T-cell (primary cell): ENCODE data around the gene TGFBR2. TPM values are rescaled to one million over a fixed set of nuclear protein-coding genes. Genes with fewer than 3 reads are reported as not detected.

Source experiments
- ATAC-seq, 4 experiments: fragments of 200-7000 bp in 3 of 4; fragments of 150-1000 bp in 1 of 4; cut with Tn5 transposase; replicated peaks in 1 of 4; 1 replicate in 3 of 4; 2 replicates in 1 of 4; pipeline ENCODE4 v1.10.0; 2021; ENCODE audit warnings: moderate library complexity in 3 of 4, mild to moderate bottlenecking in 2 of 4, moderate number of reproducible peaks in 1 of 4
- CTCF ChIA-PET, 2 donors: fragments of 300-600 bp; sonication (Branson Sonifier 250); formaldehyde crosslinking; loops; one replicate each; lab custom pipeline; 2022; ENCODE audit warnings: antibody characterized with exemption in 2 of 2; lab: Charles Lee
- POLR2A ChIA-PET, 2 donors: fragments of 300-600 bp; sonication (Branson Sonifier 250); formaldehyde crosslinking; loops; one replicate each; lab custom pipeline; 2022; ENCODE audit warnings: antibody characterized with exemption in 2 of 2; lab: Charles Lee
- DNase-seq, 35 experiments: peaks; one replicate each; pipeline versions ENCODE4 v3.0.0 to v3.0.0-alpha.2; 2013 to 2023
- H3K27ac ChIP-seq: one replicate; pipeline ENCODE4 v1.5.1; 2013; ENCODE audit warnings: low read length
- H3K27me3 ChIP-seq, 2 experiments: replicated peaks in 1 of 2; 1 replicate in 1 of 2; 2 replicates in 1 of 2; pipeline versions ENCODE4 v1.6.1 to v1.7.0; 2013; ENCODE audit warnings: low read length in 1 of 2, mixed read lengths in 1 of 2; ENCODE audit not compliant: control insufficient read depth in 2 of 2, insufficient read depth in 2 of 2; ENCODE audit errors: extremely low read depth in 1 of 2
- H3K36me3 ChIP-seq, 2 donors: 1 replicate in 1 of 2; 2 replicates in 1 of 2; pipeline versions ENCODE4 v1.6.1 to v1.7.0; 2013; ENCODE audit warnings: low read length in 1 of 2; ENCODE audit not compliant: control insufficient read depth in 2 of 2, insufficient read depth in 1 of 2; ENCODE audit errors: extremely low read depth in 1 of 2
- H3K4me1 ChIP-seq, 2 experiments: 1 replicate in 1 of 2; 2 replicates in 1 of 2; pipeline versions ENCODE4 v1.6.1 to v1.7.0; 2013; ENCODE audit warnings: low read length in 2 of 2, mixed read lengths in 1 of 2; ENCODE audit not compliant: insufficient read depth in 2 of 2, control insufficient read depth in 1 of 2; ENCODE audit errors: extremely low read depth in 1 of 2
- H3K4me3 ChIP-seq, 2 donors: 1 replicate in 1 of 2; 2 replicates in 1 of 2; pipeline versions ENCODE4 v1.5.1 to v1.7.0; 2013; ENCODE audit warnings: mild to moderate bottlenecking in 2 of 2, low read length in 1 of 2, moderate library complexity in 1 of 2; ENCODE audit not compliant: control insufficient read depth in 1 of 2; ENCODE audit errors: extremely low read depth in 1 of 2
- H3K9me3 ChIP-seq: 2 replicates; pipeline ENCODE4 v1.7.0; 2013
- H3K27ac Mint-ChIP-seq, 2 donors: one replicate each; pipeline ENCODE4 v1.8.0; 2020 to 2021; ENCODE audit warnings: mild to moderate bottlenecking in 2 of 2, mixed read lengths in 2 of 2
- H3K27me3 Mint-ChIP-seq, 2 donors: one replicate each; pipeline ENCODE4 v1.8.0; 2021 to 2022; ENCODE audit warnings: mixed read lengths in 2 of 2
- H3K36me3 Mint-ChIP-seq: one replicate; pipeline ENCODE4 v1.8.0; 2021; ENCODE audit warnings: mixed read lengths
- H3K4me1 Mint-ChIP-seq, 3 donors: one replicate each; pipeline ENCODE4 v1.8.0; 2020 to 2022; ENCODE audit warnings: mixed read lengths in 3 of 3, mild to moderate bottlenecking in 1 of 3
- H3K4me3 Mint-ChIP-seq, 3 donors: one replicate each; pipeline ENCODE4 v1.8.0; 2020 to 2022; ENCODE audit warnings: mild to moderate bottlenecking in 3 of 3, mixed read lengths in 3 of 3, moderate library complexity in 3 of 3
- H3K9me3 Mint-ChIP-seq, 3 donors: one replicate each; pipeline ENCODE4 v1.8.0; 2020 to 2022; ENCODE audit warnings: mixed read lengths in 3 of 3
- WGBS: methylation state at CpG from one replicate; pipeline ENCODE4 v1.1.5; 2013; ENCODE audit warnings: missing lambda C conversion rate; ENCODE audit not compliant: insufficient coverage; 5-methylcytosine and 5-hydroxymethylcytosine counted together
- total RNA-seq, 35 experiments: library from RNA in 6 of 35; stranded (reverse) in 6 of 35; fragments of 120-200 nt in 1 of 35; gene quantifications; one replicate each; pipeline versions ENCODE4 v1.2.1 to v1.2.4 and lab custom pipeline; 2013 to 2026

The TGFBR2 gene
- total RNA-seq, 5 donors from 2014 or later (not counting 1 experiment from before 2014, with no cell fraction given) = 114 to 145 (median 127) TPM

DNA sequence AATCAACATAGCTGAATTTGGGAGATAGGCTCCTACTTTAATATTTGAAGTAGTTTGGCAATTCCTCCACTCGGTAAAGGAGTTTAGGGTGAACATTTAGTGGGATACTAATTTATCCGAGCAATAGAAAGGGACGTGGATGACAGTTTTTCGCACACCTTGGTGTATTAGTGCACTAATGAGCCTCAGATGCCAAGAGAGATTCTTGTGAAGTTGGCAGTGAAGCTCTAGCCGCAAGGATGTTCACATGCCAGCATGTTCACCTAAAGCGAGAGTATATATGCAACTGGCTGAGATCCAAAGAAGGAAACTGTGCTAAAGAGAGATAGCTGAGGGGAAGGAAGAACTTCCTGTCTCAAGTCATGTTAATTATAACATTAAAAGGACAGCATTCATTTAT lies 58.5 kb downstream of the TGFBR2 start:
- peak overlapping the region; percentile 62 for H3K27ac ChIP-seq

GRCh38 chr3:30665539-30665938 lies 59.1 kb downstream of the TGFBR2 start:
- Histone ChIP-seq H3K27me3 (no peaks in the 10 kb centered on the region), H3K36me3 (peaks cover 3 to 45% of the 10 kb centered on the region in 2 donors), H3K4me1 (peaks cover 57 to 87% of the 10 kb centered on the region in 2 experiments), H3K9me3 (no peaks in the 10 kb centered on the region), H3K27ac (peak overlapping the region; percentile 62), H3K4me3 (no peak overlapping the region)
- Mint-ChIP-seq H3K4me3 (peak overlapping the region; percentile 13 to 60 (median 31)), H3K9me3 (no peaks in the 10 kb centered on the region), H3K4me1 (peaks cover 97 to 100% (median 99%) of the 10 kb centered on the region in 3 donors), H3K27me3 (no peaks in the 10 kb centered on the region), H3K36me3 (peaks cover 50% of the 10 kb centered on the region), H3K27ac (peak overlapping the region; percentile 93 to 95)
- DNase-seq (no peak), ATAC-seq (no peak)
- ChIA-PET CTCF (interaction anchor here in 1 of 2 donors (1.3 kb wide), 1 partner anchor 36 kb away, joined by 4 read pairs; no protein-coding TSS in a partner anchor), POLR2A (interaction anchor here in 1 of 2 donors (0.9 to 1.0 kb wide), 3 partner anchors 10 to 58 kb away, joined by 3 to 5 read pairs (median 3); no protein-coding TSS in a partner anchor)
- no CpG with 5 or more reads among the region's 2 CpGs for WGBS

More for the DNA sequence above, 58.5 kb downstream of the TGFBR2 start:
- CTCF ChIA-PET = interaction anchor here in 1 of 2 donors (0.8 to 1.8 kb wide), 3 partner anchors 10 to 36 kb away, joined by 4 to 6 read pairs (median 4); no protein-coding TSS in a partner anchor
- H3K27me3 Mint-ChIP-seq = no peaks in the 10 kb centered on the region
- peaks cover 3 to 45% of the 10 kb centered on the region in 2 donors for H3K36me3 ChIP-seq
- no peak overlapping the region for H3K4me3 ChIP-seq
- DNase-seq (peak in 23 of 35 experiments; percentile 14 to 78 (median 36)), ATAC-seq (peak; percentile 67 to 77 (median 74))
- H3K4me1 ChIP-seq = peaks cover 62 to 89% of the 10 kb centered on the region in 2 experiments
- no peaks in the 10 kb centered on the region for H3K9me3 Mint-ChIP-seq
- POLR2A ChIA-PET = interaction anchor here (0.6 to 1.1 kb wide), 5 partner anchors 9 to 57 kb away, joined by 3 to 5 read pairs (median 3); no protein-coding TSS in a partner anchor
- peak overlapping the region; percentile 34 to 60 (median 35) for H3K4me3 Mint-ChIP-seq
- H3K9me3 ChIP-seq = no peaks in the 10 kb centered on the region
- H3K4me1 Mint-ChIP-seq = peaks cover 96 to 98% (median 98%) of the 10 kb centered on the region in 3 donors
- WGBS = 11% methylated on average over 5 of the region's 6 CpGs
- H3K36me3 Mint-ChIP-seq = peaks cover 46% of the 10 kb centered on the region
- no peaks in the 10 kb centered on the region for H3K27me3 ChIP-seq
- H3K27ac Mint-ChIP-seq = peak overlapping the region; percentile 93 to 95

DNA sequence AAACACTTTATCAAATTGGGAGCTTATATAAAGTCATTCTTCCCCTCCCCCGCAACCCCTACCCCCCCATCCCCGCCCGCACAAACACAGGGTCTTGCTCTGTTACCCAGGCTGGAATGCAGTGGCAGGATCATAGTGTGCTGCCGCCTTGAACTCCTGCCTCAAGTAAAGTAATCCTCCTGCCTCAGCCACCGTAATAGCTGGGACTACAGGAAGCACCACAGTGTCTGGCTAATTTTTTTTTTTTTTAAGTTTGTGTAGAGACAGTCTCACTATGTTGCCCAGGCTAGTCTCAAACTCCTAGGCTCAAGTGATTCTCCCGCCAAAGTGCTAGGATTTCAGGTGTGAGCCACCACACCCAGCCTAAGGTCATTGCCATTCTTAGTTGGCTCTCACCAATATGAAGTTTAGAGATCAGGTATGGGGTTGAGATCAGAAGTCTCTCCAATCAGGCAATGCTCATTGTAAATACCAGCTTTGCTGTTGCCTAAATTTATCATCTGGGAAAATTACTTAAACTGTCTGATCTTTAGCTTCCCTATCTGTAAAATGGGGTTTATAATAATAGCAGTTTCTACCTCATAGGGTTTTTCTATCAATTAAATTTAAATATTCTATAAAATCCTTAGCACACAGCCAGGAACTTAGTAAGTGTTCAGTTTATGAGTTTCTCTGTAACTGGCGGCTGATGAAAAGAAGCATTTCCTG lies 60.3 kb downstream of the TGFBR2 start:
- no peaks in the 10 kb centered on the region for H3K9me3 Mint-ChIP-seq
- DNase-seq (peak in 1 of 35 experiments; percentile 41), ATAC-seq (peak in 1 of 4 experiments; percentile 7)
- no CpG with 5 or more reads among the region's 7 CpGs for WGBS
- peaks cover 97 to 100% (median 99%) of the 10 kb centered on the region in 3 donors for H3K4me1 Mint-ChIP-seq
- Histone ChIP-seq H3K4me1 (peaks cover 57 to 83% of the 10 kb centered on the region in 2 experiments), H3K9me3 (no peaks in the 10 kb centered on the region), H3K27ac (peak overlapping the region; percentile 73), H3K27me3 (no peaks in the 10 kb centered on the region), H3K4me3 (no peak overlapping the region), H3K36me3 (peaks cover 2 to 45% of the 10 kb centered on the region in 2 donors)
- H3K36me3 Mint-ChIP-seq = peaks cover 50% of the 10 kb centered on the region
- ChIA-PET CTCF (interaction anchor here (0.8 to 1.7 kb wide), 5 partner anchors 9 to 59 kb away, joined by 3 to 6 read pairs (median 4); no protein-coding TSS in a partner anchor), POLR2A (interaction anchor here (0.6 to 1.0 kb wide), 6 partner anchors 14 to 124 kb away, joined by 3 to 6 read pairs (median 3); no protein-coding TSS in a partner anchor)
- H3K4me3 Mint-ChIP-seq = peak overlapping the region; percentile 10 to 57 (median 14)
- no peaks in the 10 kb centered on the region for H3K27me3 Mint-ChIP-seq
- H3K27ac Mint-ChIP-seq = peak overlapping the region; percentile 86 to 95

- H3K36me3 ChIP-seq = peaks cover 2 to 51% of the 10 kb centered on the region in 2 donors
- H3K27me3 ChIP-seq = no peaks in the 10 kb centered on the region
- WGBS = no CpG with 5 or more reads among the region's 1 CpG
- Mint-ChIP-seq H3K4me3 (peak overlapping the region in 2 of 3 donors; percentile 1 to 57), H3K9me3 (no peaks in the 10 kb centered on the region), H3K27me3 (no peaks in the 10 kb centered on the region), H3K27ac (peak overlapping the region; percentile 86 to 95), H3K4me1 (peaks cover 97 to 100% (median 99%) of the 10 kb centered on the region in 3 donors), H3K36me3 (peaks cover 51% of the 10 kb centered on the region)
- DNase-seq (peak in 15 of 35 experiments; percentile 30 to 68 (median 42)), ATAC-seq (peak; percentile 31 to 58 (median 47))
- no peak overlapping the region for H3K4me3 ChIP-seq
- POLR2A ChIA-PET = interaction anchor here in 1 of 2 donors (1.0 kb wide), 1 partner anchor 60 kb away, joined by 3 read pairs; no protein-coding TSS in a partner anchor
- H3K4me1 ChIP-seq = peaks cover 63 to 78% of the 10 kb centered on the region in 2 experiments
- CTCF ChIA-PET = interaction anchor here (0.6 to 1.7 kb wide), 6 partner anchors 9 to 67 kb away, joined by 3 to 6 read pairs (median 4); no protein-coding TSS in a partner anchor
- no peaks in the 10 kb centered on the region for H3K9me3 ChIP-seq
- peak overlapping the region; percentile 73 for H3K27ac ChIP-seq
Measured at GRCh38 chr3:30667280-30667651, 60.9 kb downstream of the TGFBR2 start.

- H3K36me3 ChIP-seq = peaks cover 2 to 52% of the 10 kb centered on the region in 2 donors
- no peaks in the 10 kb centered on the region for H3K27me3 ChIP-seq
- peak overlapping the region; percentile 78 to 95 for H3K27ac Mint-ChIP-seq
- no peaks in the 10 kb centered on the region for H3K9me3 ChIP-seq
- POLR2A ChIA-PET = interaction anchor here in 1 of 2 donors (0.5 kb wide), 1 partner anchor 67 kb away, joined by 15 read pairs; no protein-coding TSS in a partner anchor
- H3K9me3 Mint-ChIP-seq = no peaks in the 10 kb centered on the region
- H3K27me3 Mint-ChIP-seq = no peaks in the 10 kb centered on the region
- CTCF ChIA-PET = interaction anchor here (0.5 to 0.9 kb wide), 3 partner anchors 12 to 919 kb away, joined by 3 read pairs; no protein-coding TSS in a partner anchor
- peaks cover 97 to 100% (median 99%) of the 10 kb centered on the region in 3 donors for H3K4me1 Mint-ChIP-seq
- peak overlapping the region; percentile 73 for H3K27ac ChIP-seq
- peaks cover 57% of the 10 kb centered on the region for H3K36me3 Mint-ChIP-seq
- no peak for DNase-seq
- ATAC-seq = no peak
- 100% methylated on average over 1 of the region's 5 CpGs for WGBS
- no peak overlapping the region for H3K4me3 ChIP-seq
- H3K4me3 Mint-ChIP-seq = peak overlapping the region in 1 of 3 donors; percentile 35
- peaks cover 66 to 78% of the 10 kb centered on the region in 2 experiments for H3K4me1 ChIP-seq
Measured at GRCh38 chr3:30668051-30668609, 61.7 kb downstream of the TGFBR2 start.
